Endodermal cell (in vitro differentiated cells): ENCODE results near the gene KIF20A. TPM values are rescaled to one million over a fixed set of nuclear protein-coding genes. Genes with fewer than 3 reads are reported as not detected.
A peak's percentile ranks its signal among the peaks of the same experiment; 100 is the strongest.

Source experiments
- DNase-seq: peaks from one replicate; pipeline ENCODE4 v3.0.0-alpha.2; 2017
- H3K27ac ChIP-seq: 2 replicates; pipeline ENCODE4 v1.5.1; 2013; ENCODE audit warnings: mild to moderate bottlenecking, low read depth, low read length, moderate library complexity
- H3K27me3 ChIP-seq: 2 replicates; pipeline ENCODE4 v1.6.1; 2013; ENCODE audit warnings: mild to moderate bottlenecking, low read length, moderate library complexity; ENCODE audit not compliant: insufficient read depth, control insufficient read depth, poor library complexity, severe bottlenecking
- H3K36me3 ChIP-seq: 2 replicates; pipeline ENCODE4 v1.7.0; 2013; ENCODE audit warnings: mild to moderate bottlenecking, low read length, moderate library complexity; ENCODE audit not compliant: control insufficient read depth, insufficient read depth
- H3K4me1 ChIP-seq: one replicate; pipeline ENCODE4 v1.7.0; 2013; ENCODE audit warnings: low read length; ENCODE audit not compliant: control insufficient read depth, insufficient read depth
- H3K4me3 ChIP-seq: 2 replicates; pipeline ENCODE4 v1.5.1; 2013; ENCODE audit warnings: mild to moderate bottlenecking, low read length, moderate library complexity
- H3K9ac ChIP-seq: 2 replicates; pipeline ENCODE4 v1.6.1; 2013; ENCODE audit warnings: mild to moderate bottlenecking, low read length, moderate library complexity; ENCODE audit not compliant: poor library complexity, severe bottlenecking; ENCODE audit errors: extremely low read depth
- H3K9me3 ChIP-seq: 2 replicates; pipeline ENCODE4 v1.6.1; 2013; ENCODE audit warnings: mild to moderate bottlenecking, low read length, moderate library complexity; ENCODE audit not compliant: control insufficient read depth
- H3K27ac Mint-ChIP-seq: 2 replicates; pipeline ENCODE4 v1.8.0; 2020; ENCODE audit warnings: mixed read lengths
- H3K27me3 Mint-ChIP-seq: 2 replicates; pipeline ENCODE4 v1.8.0; 2021; ENCODE audit warnings: mild to moderate bottlenecking, mixed read lengths; ENCODE audit not compliant: insufficient read depth
- H3K36me3 Mint-ChIP-seq: 2 replicates; pipeline ENCODE4 v1.8.0; 2020; ENCODE audit warnings: low read depth, mixed read lengths
- H3K4me1 Mint-ChIP-seq: 2 replicates; pipeline ENCODE4 v1.8.0; 2020; ENCODE audit warnings: mixed read lengths
- H3K4me3 Mint-ChIP-seq: 2 replicates; pipeline ENCODE4 v1.8.0; 2020; ENCODE audit warnings: mild to moderate bottlenecking, moderate library complexity, mixed read lengths
- H3K9me3 Mint-ChIP-seq: 2 replicates; pipeline ENCODE4 v1.8.0; 2020; ENCODE audit warnings: mild to moderate bottlenecking, mixed read lengths
- WGBS, 2 experiments: methylation state at CpG; one replicate each; pipeline versions ENCODE4 v1.1.5 to v1.1.7; 2013; ENCODE audit warnings: missing lambda C conversion rate in 2 of 2, mixed read lengths in 1 of 2; ENCODE audit not compliant: insufficient coverage in 1 of 2, insufficient read length in 1 of 2; 5-methylcytosine and 5-hydroxymethylcytosine counted together
- total RNA-seq, 2 donors: library from RNA; stranded (reverse); fragmentation: NEBNext Ultra II Directional in 1 of 2; extraction: Animal tissue kit (Norgen Biotek cat#: 25700) in 1 of 2; gene quantifications; 2 replicates in 1 of 2; 3 replicates in 1 of 2; pipeline ENCODE4 v1.2.1, GENCODE V29; 2021
- TF ChIP-seq, protein P1 (sequence below): fragments of 200-600 bp; sonication (generic); conservative IDR thresholded peaks from 2 replicates; pipeline ENCODE4 v1.5.0; 2021; ENCODE audit warnings: antibody characterized with exemption, mild to moderate bottlenecking

KIF20A gene
- total RNA-seq, 2 donors from 2014 or later = 58.0 to 74.6 TPM

DNA sequence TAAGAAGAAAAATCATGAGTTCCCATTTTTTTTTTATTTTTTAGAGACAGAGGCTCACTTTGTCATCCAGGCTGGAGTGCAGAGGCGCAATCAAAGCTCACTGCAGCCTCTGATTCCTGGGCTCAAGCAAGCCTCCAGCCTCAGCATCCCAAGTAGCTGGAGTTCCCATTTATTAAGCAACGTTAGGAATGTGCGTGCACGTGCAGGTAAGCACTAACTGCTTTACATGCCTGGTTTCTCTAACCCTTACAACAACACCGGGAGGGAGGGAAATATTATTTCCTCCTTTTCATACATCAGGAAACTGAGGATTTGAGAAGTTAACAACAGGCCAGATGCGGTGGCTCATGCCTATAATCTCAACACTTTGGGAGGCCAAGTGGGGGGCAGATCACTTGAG, 50.5 kb downstream of the KIF20A start:
- no peak overlapping the region for H3K27ac Mint-ChIP-seq
- peaks cover 3% of the 10 kb centered on the region for H3K36me3 Mint-ChIP-seq
- 92 to 96% methylated on average over 4 to 6 of the region's 6 CpGs for WGBS, 2 experiments

DNA sequence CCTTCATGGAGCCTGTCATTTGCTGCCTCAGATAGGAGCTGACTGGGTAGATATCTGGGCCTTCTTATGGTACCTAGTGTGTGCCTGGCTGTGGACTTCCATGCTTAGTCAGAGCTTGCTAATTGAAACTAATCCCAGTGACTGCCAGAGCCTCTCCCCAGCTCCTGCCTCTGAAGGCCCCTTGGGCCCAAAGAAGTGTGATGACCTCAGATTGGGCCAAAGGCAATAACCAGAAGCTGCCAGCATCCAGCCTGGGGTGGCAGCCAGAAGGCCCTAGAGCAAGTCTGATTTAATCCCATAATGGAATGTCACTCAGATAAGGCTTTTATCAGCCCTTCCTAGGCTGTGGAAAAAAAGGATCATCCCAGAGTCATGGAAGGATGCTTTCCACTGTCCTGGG, 51.3 kb downstream of the KIF20A start:
- DNase-seq = peak; percentile 65
- no peak overlapping the region for H3K4me3 Mint-ChIP-seq
- Histone ChIP-seq H3K4me1 (no peaks in the 10 kb centered on the region), H3K27ac (no peak overlapping the region), H3K9ac (peak overlapping the region; percentile 34), H3K4me3 (no peak overlapping the region), H3K9me3 (peaks cover 17% of the 10 kb centered on the region), H3K27me3 (peaks cover 4% of the 10 kb centered on the region), H3K36me3 (no peaks in the 10 kb centered on the region)
- TF ChIP-seq, protein P1, sequence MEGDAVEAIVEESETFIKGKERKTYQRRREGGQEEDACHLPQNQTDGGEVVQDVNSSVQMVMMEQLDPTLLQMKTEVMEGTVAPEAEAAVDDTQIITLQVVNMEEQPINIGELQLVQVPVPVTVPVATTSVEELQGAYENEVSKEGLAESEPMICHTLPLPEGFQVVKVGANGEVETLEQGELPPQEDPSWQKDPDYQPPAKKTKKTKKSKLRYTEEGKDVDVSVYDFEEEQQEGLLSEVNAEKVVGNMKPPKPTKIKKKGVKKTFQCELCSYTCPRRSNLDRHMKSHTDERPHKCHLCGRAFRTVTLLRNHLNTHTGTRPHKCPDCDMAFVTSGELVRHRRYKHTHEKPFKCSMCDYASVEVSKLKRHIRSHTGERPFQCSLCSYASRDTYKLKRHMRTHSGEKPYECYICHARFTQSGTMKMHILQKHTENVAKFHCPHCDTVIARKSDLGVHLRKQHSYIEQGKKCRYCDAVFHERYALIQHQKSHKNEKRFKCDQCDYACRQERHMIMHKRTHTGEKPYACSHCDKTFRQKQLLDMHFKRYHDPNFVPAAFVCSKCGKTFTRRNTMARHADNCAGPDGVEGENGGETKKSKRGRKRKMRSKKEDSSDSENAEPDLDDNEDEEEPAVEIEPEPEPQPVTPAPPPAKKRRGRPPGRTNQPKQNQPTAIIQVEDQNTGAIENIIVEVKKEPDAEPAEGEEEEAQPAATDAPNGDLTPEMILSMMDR = no peak
- peaks cover 17% of the 10 kb centered on the region for H3K27me3 Mint-ChIP-seq
- H3K27ac Mint-ChIP-seq = peak overlapping the region; percentile 66
- peaks cover 3% of the 10 kb centered on the region for H3K36me3 Mint-ChIP-seq
- peaks cover 17% of the 10 kb centered on the region for H3K9me3 Mint-ChIP-seq
- peaks cover 9% of the 10 kb centered on the region for H3K4me1 Mint-ChIP-seq

More for the DNA sequence above, 50.5 kb downstream of the KIF20A start:
- Histone ChIP-seq H3K9me3 (peaks cover 17% of the 10 kb centered on the region), H3K4me1 (no peaks in the 10 kb centered on the region), H3K9ac (no peak overlapping the region), H3K36me3 (no peaks in the 10 kb centered on the region), H3K27ac (no peak overlapping the region), H3K27me3 (no peaks in the 10 kb centered on the region), H3K4me3 (no peak overlapping the region)
- Mint-ChIP-seq H3K4me3 (no peak overlapping the region), H3K4me1 (peaks cover 9% of the 10 kb centered on the region), H3K9me3 (peaks cover 18% of the 10 kb centered on the region), H3K27me3 (peaks cover 12% of the 10 kb centered on the region)
- TF ChIP-seq, protein P1 = no peak
- DNase-seq = no peak

DNA sequence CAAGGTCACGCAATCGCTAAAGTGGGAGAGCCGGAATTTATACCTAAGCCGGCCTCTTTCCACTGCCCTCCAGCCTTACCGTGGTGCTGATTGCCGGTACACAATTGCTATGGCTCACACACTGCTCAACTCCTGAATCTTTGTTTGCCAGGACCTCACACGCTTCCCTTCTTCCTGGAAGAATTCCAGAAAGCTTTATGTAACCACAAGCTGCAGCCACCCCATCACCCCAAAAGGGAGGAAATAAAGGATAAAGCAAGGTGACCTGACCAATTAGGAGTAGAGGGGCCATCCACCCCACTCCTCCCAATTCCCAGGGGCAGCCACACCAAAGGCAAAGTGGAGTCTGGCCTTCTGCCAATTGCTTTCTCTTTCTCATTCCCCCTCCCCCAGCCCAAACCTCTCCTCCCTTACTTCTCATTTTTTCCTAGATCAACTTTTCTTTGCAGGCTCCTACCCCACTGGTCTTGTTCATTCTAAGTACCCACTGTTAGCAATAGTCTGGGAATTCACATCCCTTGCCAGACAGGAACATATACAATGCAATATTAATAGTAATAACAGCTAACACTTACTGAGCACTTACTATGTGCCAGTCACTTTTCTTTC, 52.2 kb downstream of the KIF20A start:
- H3K27me3 ChIP-seq = peaks cover 6% of the 10 kb centered on the region
- no peak overlapping the region for H3K4me3 ChIP-seq
- DNase-seq = no peak
- no peak overlapping the region for H3K27ac ChIP-seq
- H3K4me1 ChIP-seq = no peaks in the 10 kb centered on the region
- H3K4me3 Mint-ChIP-seq = no peak overlapping the region
- 93 to 95% methylated on average over 7 of the region's 7 CpGs for WGBS, 2 experiments
- peaks cover 9% of the 10 kb centered on the region for H3K9me3 ChIP-seq
- H3K36me3 Mint-ChIP-seq = peaks cover under 1% of the 10 kb centered on the region
- H3K4me1 Mint-ChIP-seq = peaks cover 9% of the 10 kb centered on the region
- H3K27ac Mint-ChIP-seq = no peak overlapping the region
- TF ChIP-seq, protein P1 = no peak
- no peak overlapping the region for H3K9ac ChIP-seq
- H3K9me3 Mint-ChIP-seq = peaks cover 9% of the 10 kb centered on the region
- peaks cover 14% of the 10 kb centered on the region for H3K27me3 Mint-ChIP-seq
- H3K36me3 ChIP-seq = no peaks in the 10 kb centered on the region
